Peyer's patch (tissue), 4 donors: ENCODE data around the gene CYP27A1. TPM values are rescaled to one million over a fixed set of nuclear protein-coding genes. Genes with fewer than 3 reads are reported as not detected.

Source experiments
- DNase-seq, 3 donors: peaks; one replicate each; pipeline ENCODE4 v3.0.0-alpha.2; 2017 to 2019
- H3K27ac ChIP-seq, 4 donors: fragments of 200-600 bp; sonication (generic); one replicate each; pipeline ENCODE4 v1.5.1; 2016 to 2019
- H3K27me3 ChIP-seq, 2 donors: fragments of 200-600 bp; sonication (generic); one replicate each; pipeline ENCODE4 v1.5.1; 2019
- H3K36me3 ChIP-seq, 3 donors: fragments of 200-600 bp; sonication (generic); one replicate each; pipeline ENCODE4 v1.5.1; 2016 to 2019
- H3K4me1 ChIP-seq, 4 donors: fragments of 200-600 bp; sonication (generic); one replicate each; pipeline ENCODE4 v1.5.1; 2016 to 2019
- H3K4me3 ChIP-seq, 4 donors: fragments of 200-600 bp; sonication (generic); 1 replicate in 3 of 4; 2 replicates in 1 of 4; pipeline ENCODE4 v1.5.1; 2016 to 2019; ENCODE audit warnings: mild to moderate bottlenecking in 1 of 4
- H3K9me3 ChIP-seq, 4 donors: fragments of 200-600 bp; sonication (generic); one replicate each; pipeline ENCODE4 v1.5.1; 2016 to 2019; ENCODE audit warnings: mild to moderate bottlenecking in 1 of 4
- CTCF ChIP-seq, 6 experiments: fragments of 450-650 bp in 4 of 6; fragments of 200-600 bp in 2 of 6; sonication (generic) in 1 of 6; IDR thresholded peaks; one replicate each; pipeline ENCODE4 v1.5.1; 2017 to 2019; ENCODE audit warnings: antibody characterized with exemption in 6 of 6, mild to moderate bottlenecking in 3 of 6, moderate library complexity in 1 of 6
- POLR2A ChIP-seq, 2 donors: fragments of 450-650 bp; IDR thresholded peaks; one replicate each; pipeline ENCODE4 v1.5.1; 2017; ENCODE audit warnings: antibody characterized with exemption in 2 of 2, mild to moderate bottlenecking in 2 of 2, moderate library complexity in 2 of 2
- total RNA-seq, 4 donors: library from RNA; depleted of rRNA; stranded (reverse); fragments of >200 nt; gene quantifications; one replicate each; pipeline ENCODE4 v1.1.0, GENCODE V29; 2016

CYP27A1 gene
- total RNA-seq, 4 donors from 2014 or later = 68.5 to 277 (median 168) TPM

- no peaks in the 10 kb centered on the region for H3K27me3 ChIP-seq
- TF ChIP-seq POLR2A (IDR thresholded peaks at IDR 0.05) (no peak), CTCF (IDR thresholded peaks at IDR 0.05) (no peak)
- peaks cover 0 to 43% (median 0%) of the 10 kb centered on the region in 3 donors for H3K36me3 ChIP-seq
- H3K27ac ChIP-seq = no peak overlapping the region
- no peaks in the 10 kb centered on the region for H3K9me3 ChIP-seq
- no peak overlapping the region for H3K4me3 ChIP-seq
- peaks cover 0 to 5% (median 0%) of the 10 kb centered on the region in 4 donors for H3K4me1 ChIP-seq
- DNase-seq = no peak
Observed at GRCh38 chr2:218812096-218812815, 30.3 kb downstream of the CYP27A1 start.

- TF ChIP-seq POLR2A (IDR thresholded peaks at IDR 0.05) = no peak
- no peak for TF ChIP-seq CTCF (IDR thresholded peaks at IDR 0.05)
- no peaks in the 10 kb centered on the region for H3K9me3 ChIP-seq
- peaks cover 0 to 43% (median 0%) of the 10 kb centered on the region in 3 donors for H3K36me3 ChIP-seq
- H3K27me3 ChIP-seq = no peaks in the 10 kb centered on the region
- H3K4me1 ChIP-seq = no peaks in the 10 kb centered on the region
- H3K4me3 ChIP-seq = no peak overlapping the region
- DNase-seq = no peak
- no peak overlapping the region for H3K27ac ChIP-seq
Observed at GRCh38 chr2:218812861-218813260, 30.9 kb downstream of the CYP27A1 start.

- H3K27ac ChIP-seq = peak overlapping the region in 1 of 4 donors; percentile 57
- H3K4me3 ChIP-seq = no peak overlapping the region
- H3K36me3 ChIP-seq = peaks cover 0 to 52% (median 0%) of the 10 kb centered on the region in 3 donors
- H3K9me3 ChIP-seq = no peaks in the 10 kb centered on the region
- DNase-seq = peak in 2 of 3 donors; percentile 71 to 74
- no peaks in the 10 kb centered on the region for H3K27me3 ChIP-seq
- H3K4me1 ChIP-seq = no peaks in the 10 kb centered on the region
- TF ChIP-seq CTCF (IDR thresholded peaks at IDR 0.05) (no peak), POLR2A (IDR thresholded peaks at IDR 0.05) (no peak)
Observed at GRCh38 chr2:218813771-218814460, 32.0 kb downstream of the CYP27A1 start.

GRCh38 chr2:218814540-218815243 lies 32.7 kb downstream of the CYP27A1 start:
- Histone ChIP-seq H3K4me1 (no peaks in the 10 kb centered on the region), H3K4me3 (no peak overlapping the region), H3K9me3 (no peaks in the 10 kb centered on the region), H3K27ac (peak overlapping the region in 1 of 4 donors; percentile 57), H3K27me3 (no peaks in the 10 kb centered on the region), H3K36me3 (peaks cover 0 to 52% (median 0%) of the 10 kb centered on the region in 3 donors)
- no peak for DNase-seq
- TF ChIP-seq POLR2A (IDR thresholded peaks at IDR 0.05) (no peak), CTCF (IDR thresholded peaks at IDR 0.05) (no peak)

GRCh38 chr2:218815244-218815637 lies 33.3 kb downstream of the CYP27A1 start:
- Histone ChIP-seq H3K27ac (no peak overlapping the region), H3K4me1 (no peaks in the 10 kb centered on the region), H3K36me3 (peaks cover 0 to 52% (median 0%) of the 10 kb centered on the region in 3 donors), H3K9me3 (no peaks in the 10 kb centered on the region), H3K27me3 (no peaks in the 10 kb centered on the region), H3K4me3 (no peak overlapping the region)
- no peak for DNase-seq
- TF ChIP-seq CTCF (IDR thresholded peaks at IDR 0.05) (no peak), POLR2A (IDR thresholded peaks at IDR 0.05) (no peak)
